GM21528 (cell line): Measurements from ENCODE around the gene SLC30A7.

Source experiments
- ATAC-seq: cut with Tn5 transposase; IDR thresholded peaks from one replicate; pipeline ENCODE4 v1.9.1; 2021; ENCODE audit warnings: mild to moderate bottlenecking, moderate library complexity; ENCODE audit not compliant: unreplicated experiment, low FRiP score

Gene SLC30A7

GRCh38 chr1:100968621-100969020 lies 72.7 kb downstream of the SLC30A7 start:
- ATAC-seq: no peak

DNA sequence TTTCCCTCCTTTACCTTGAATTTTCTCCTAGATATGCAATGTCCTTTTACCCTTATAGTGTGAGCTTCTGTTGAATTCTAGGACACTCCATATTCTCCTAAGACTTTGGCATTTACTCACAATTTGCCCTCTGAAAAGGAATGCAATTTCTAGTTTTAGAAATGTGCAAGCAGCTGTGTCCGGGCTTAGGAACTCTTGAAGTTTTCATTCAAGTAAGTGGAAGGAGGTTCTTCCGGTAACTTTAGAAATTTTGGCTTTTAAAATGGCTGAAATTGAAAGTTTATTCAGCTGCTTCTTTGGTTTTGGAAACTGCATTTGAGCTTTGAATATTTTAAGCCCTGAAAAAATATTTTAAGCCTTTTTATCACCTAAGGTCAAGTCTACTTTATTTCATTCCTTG lies 73.4 kb downstream of the SLC30A7 start:
- ATAC-seq: no peak

DNA sequence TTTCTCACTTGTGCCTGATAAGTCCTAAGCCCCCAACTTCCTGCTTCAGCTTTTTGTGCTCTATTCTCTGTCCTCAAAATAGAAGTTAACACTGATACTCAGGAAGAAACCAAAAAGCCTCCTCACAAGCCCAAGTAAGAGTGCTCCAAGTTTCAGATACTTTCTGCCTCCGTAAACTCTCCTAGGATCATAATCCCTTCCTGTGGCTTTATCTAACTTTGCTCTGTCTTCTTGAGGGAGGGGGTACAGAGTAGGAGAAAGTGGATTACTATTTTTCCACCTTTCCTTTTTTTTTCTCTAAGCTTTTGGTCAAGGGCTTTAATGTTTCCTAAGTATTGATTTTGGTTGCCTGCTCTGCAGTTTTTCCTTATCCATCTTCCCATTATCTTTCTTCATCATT lies 75.1 kb downstream of the SLC30A7 start:
- no peak for ATAC-seq

DNA sequence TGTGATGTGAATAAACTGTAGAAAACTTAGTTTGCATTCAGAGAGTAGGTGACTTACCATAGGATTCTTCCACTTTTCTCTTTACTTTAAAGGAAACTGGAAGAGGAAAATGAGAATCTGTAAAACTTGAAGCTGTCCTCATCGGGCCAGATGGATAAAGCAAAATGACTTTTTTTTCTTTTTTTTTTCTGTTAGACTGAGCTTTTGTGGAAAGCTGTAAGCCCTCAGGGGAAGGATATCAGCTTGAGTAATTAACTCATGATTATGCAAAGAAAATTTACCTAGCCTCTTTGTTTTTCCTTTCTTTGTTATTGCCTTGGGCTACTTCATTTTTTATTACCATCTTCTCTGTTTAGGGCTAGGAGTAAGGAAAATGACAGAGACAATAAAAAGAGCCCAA lies 76.3 kb downstream of the SLC30A7 start:
- ATAC-seq: no peak

DNA sequence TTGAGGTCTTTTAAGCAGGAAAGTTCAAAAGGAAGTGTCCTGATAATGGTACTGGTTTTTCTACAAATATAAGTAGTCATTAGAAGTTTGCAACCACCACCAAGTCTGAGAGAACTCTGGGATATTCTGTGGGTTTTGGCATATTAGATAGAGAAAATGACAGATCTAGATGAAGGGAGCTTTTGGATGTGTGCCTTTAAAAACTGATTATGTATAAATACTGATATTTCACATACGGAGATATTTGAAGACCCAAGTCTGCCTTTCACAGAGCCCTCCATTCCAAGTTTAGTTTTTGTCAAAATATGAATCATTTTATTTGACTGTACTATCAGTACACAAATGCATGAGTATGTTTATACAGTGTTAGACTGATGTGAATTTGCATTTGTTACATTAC lies 81.0 kb downstream of the SLC30A7 start:
- ATAC-seq: no peak

- no peak for ATAC-seq
These were observed 83.7 kb downstream of the SLC30A7 start for GRCh38 chr1:100979631-100980030.

GRCh38 chr1:100982793-100983192 lies 86.9 kb downstream of the SLC30A7 start:
- no peak for ATAC-seq

DNA sequence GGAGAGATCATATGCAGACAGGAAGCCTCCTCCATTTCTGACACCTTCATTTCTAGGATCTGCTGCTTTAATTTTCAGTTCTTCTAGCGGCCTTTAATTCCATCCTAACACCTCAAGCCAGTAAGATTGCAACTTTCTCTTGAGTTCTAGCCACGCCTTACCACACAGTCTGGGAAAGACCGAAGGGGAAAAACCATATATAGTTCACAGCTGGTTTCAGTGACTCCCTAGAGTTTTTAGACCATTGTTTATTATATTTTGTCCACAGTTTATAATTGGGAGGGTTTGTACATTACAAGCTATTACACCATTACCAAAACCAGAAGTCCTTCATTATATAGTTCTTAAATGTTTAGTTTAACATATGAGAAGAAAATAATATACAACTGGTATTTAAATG lies 92.2 kb downstream of the SLC30A7 start:
- ATAC-seq: no peak

DNA sequence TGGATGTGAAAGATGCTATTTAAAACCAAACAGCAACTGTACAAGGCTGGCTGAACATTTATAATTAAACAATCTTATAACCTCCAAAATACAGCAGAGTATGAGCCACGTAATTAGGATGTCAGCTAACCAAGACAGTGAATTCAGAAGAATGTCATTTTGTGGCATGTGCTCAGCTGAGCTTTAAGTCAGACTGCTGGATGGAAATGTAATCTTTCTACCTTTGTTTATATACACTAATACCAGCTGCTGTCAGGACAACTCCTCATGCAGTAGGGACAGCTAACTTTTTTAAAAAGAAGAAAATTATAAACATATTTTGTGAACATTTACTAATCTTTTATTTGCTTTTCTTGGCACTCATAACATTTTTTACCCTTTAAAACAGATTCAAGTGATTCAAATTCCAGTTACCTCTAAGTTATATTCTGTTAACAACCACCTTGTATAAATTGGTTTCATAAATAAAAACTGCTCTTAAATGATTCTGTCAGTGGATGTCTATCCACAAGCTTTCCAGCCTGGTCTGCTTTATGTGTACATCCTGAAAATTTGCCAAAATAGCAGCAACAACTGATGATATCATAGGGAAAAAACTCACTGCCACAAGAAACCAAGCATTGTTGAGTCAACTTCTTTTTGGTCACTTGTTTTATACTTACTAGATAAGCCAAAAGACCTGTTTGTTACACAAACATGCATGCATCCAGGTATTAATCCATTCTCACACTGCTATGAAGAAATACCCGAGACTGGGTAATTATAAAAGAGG lies 93.6 kb downstream of the SLC30A7 start:
- no peak for ATAC-seq

DNA sequence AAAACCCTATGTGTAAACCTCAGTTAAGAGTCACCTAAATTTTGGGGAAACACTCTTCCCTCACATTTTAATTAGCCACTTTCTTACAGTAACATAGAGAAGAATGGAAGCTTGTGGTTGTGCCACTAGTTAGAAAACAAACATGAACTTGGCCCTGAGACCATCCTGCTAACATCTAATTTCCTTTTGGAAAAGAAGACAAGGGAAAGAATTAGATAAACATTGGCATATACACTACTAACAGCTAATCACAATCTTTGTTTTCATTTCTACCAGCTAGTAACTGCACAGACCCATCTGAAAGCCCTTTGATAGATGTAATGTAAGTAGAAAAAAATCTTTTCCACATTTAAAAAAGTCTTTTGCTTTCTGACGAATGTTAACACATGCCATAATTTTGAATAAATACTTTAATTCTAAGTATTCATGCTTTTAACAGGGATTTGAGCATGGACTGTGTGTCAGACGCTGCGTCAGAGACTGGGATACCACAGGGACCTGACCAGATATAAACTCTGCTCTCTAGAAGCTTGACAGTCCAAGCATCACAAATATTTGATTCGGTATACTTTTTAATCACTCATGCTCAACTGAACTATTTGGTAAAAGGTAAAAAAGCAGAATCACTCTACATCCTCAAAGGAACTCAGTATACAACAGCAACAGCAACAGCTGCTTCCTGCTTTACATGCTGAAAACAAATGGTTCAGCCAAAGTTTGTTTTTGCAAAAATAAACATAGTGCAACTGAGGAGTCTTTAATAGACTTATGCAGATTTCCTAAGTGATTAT lies 99.5 kb downstream of the SLC30A7 start:
- no peak for ATAC-seq

DNA sequence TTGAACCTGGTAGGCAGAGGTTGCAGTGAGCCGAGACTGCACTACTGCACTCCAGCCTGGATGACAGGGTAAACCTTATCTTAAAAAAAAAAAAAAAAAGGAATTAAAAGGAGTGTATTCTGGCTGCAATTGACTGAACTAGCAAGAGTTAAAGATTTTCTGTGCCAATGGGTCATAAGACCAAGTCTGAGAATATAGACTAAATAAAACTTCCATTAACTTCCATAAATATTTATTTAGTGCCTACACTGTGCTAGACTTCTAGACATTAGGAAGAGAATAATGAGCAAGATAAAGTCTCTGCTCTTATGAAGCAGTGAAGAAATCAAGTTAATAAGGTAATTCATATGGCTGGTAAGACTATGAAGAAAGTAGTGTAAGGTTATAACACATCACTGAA lies 102.5 kb downstream of the SLC30A7 start:
- no peak for ATAC-seq

DNA sequence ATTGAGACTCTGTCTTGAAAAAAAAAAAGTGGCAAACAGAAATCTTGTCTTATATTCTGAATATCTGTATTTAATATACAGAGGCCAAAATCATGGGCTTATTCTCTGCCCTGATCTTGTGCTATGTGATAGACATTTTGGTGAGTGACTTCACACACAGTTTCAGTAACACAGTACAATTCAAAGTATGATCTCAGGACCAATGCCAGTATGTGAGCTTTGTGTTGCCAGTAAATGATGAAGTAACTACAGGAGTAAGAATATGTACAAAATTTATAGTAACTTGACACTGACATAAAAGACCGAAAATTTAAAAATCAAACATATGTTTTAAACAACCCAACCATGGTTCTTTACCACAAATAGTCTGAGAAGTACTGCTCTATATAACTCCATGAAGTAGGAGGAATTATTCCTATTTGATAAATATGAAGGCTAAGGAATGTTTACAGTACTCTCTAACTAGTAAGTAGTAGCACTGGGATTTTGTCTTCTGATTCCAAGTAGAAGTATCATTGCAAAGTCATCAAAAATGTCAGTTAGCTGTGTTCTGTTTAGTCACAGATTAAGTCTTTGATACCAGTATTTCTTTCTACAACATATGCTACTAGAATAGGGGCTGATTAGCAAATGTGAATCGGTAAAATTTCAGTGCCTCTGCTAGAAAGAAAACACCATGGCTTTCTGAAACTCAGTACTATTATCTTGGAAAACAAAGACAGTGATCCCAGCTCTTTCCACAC lies 104.4 kb downstream of the SLC30A7 start:
- no peak for ATAC-seq

DNA sequence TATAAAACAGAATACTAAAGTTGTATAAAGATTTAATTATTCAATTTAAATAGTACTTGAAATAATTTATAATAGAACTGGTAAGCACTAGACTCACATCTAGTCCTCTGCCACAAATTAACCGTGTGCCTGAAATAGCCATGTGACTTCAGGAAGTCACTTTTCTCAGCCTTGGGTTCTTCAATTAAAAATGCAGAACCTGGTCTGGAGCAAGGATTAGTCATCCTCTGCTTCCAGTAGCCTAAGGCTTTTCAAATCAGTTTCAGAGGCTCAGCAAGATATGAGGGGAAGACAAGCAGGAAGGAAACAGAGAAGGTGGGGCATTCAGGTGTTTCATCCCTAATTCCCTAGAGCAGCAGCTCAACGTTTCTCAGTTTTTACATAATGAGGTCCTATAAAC lies 106.7 kb downstream of the SLC30A7 start:
- no peak for ATAC-seq

- no peak for ATAC-seq
These were observed 107.2 kb downstream of the SLC30A7 start for GRCh38 chr1:101003012-101003650.

DNA sequence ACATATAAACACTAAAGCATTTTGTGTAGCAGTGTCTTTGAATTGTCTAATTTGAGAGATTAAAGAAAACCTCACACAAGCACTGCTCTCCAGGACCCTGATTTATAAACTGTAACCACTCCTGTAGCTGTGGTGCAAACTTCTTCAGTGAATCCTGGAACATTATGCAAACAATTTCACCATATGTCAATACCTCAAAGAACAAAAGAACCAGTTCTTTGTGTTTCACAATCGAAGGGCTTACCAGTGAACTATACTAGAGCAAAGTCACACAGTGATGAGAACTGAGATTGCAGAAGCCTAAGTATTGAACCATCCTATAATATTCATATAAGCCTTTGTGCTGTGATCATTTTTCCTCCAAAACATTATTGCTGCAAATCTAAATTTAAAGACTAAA lies 108.2 kb downstream of the SLC30A7 start:
- ATAC-seq: peak; percentile 47

DNA sequence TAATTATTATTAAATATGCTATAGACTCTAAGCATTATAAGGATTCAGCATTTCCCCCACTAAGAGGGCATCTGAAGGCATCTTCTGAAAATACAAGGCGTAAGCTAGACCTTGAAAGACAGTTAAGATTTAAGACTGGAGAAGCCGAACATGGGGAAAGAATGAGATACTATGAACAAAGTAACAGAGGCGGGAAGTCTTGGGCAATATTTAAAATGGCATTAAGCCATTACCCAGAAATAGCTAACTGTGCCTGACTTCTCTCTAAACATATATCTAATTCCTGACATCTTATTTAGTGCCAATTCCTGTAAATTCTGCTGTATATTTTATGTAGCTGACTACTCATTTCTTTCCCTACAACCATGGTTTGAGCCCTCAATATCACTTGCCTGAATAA lies 108.8 kb downstream of the SLC30A7 start:
- no peak for ATAC-seq

DNA sequence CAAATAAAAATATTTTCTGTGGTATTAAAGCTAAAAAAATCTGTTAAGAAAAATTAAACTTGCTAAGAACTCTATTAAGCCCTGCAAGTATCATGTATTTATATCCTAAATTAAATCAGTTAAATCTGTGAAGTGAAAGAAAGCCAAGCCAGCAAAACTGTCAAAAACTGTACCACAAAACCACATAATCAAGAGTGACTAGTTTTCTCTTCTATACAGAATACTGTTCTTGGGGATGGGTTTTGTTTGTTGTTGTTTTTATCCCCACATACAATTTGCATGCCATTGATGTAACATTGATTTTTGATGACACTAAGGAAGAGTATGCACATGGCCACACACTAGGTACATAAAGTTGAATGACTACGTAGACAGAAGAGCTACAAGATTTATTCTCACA lies 109.3 kb downstream of the SLC30A7 start:
- ATAC-seq: no peak

- no peak for ATAC-seq
These were observed 110.0 kb downstream of the SLC30A7 start for GRCh38 chr1:101005871-101006270.

DNA sequence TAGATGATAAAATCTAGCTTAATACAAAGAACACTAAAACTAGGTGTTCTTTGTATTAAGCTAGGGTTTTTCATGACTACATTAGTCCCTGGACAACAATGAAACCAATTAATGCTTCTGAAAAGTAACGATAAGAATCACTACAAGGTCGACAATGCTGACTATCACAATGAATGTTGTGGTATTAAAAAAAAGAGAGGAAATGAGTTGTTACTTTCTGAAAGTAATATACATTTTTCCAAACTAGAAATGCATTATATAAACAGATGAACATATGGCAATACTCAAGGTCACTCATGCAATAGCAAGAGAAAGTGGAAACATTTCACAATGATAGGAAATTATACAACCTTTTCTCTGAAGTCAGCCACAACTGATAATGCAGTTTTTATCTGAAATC lies 110.7 kb downstream of the SLC30A7 start:
- ATAC-seq: no peak

- no peak for ATAC-seq
These were observed 112.4 kb downstream of the SLC30A7 start for GRCh38 chr1:101008229-101008834.
